DND-41 (cell line): Measurements from ENCODE around the gene GRXCR2.

Experiments used
- ATAC-seq: fragments of 200-7000 bp; cut with Tn5 transposase; 3 replicates; pipeline ENCODE4 v1.9.1; 2021; ENCODE audit warnings: low read depth; ENCODE audit not compliant: insufficient read depth
- DNase-seq: peaks from one replicate; pipeline ENCODE4 v3.0.0-alpha.2; 2020
- H2AFZ ChIP-seq: 2 replicates; pipeline ENCODE4 v1.6.0; 2012; ENCODE audit warnings: low read depth, low read length
- H3K27ac ChIP-seq: 2 replicates; pipeline ENCODE4 v1.5.1; 2012; ENCODE audit warnings: low read length, inconsistent platforms
- H3K27me3 ChIP-seq: fragments of 200-600 bp; sonication (generic); 2 replicates; pipeline ENCODE4 v1.6.0; 2012; ENCODE audit warnings: low read length, mild to moderate bottlenecking, inconsistent platforms; ENCODE audit not compliant: insufficient read depth, poor library complexity
- H3K36me3 ChIP-seq: 2 replicates; pipeline ENCODE4 v1.5.1; 2012; ENCODE audit warnings: low read length, inconsistent platforms; ENCODE audit not compliant: insufficient read depth
- H3K4me1 ChIP-seq: 2 replicates; pipeline ENCODE4 v1.5.1; 2012; ENCODE audit warnings: mild to moderate bottlenecking, low read length; ENCODE audit not compliant: insufficient read depth
- H3K4me2 ChIP-seq: 2 replicates; pipeline ENCODE4 v1.6.0; 2012; ENCODE audit warnings: mild to moderate bottlenecking, moderate library complexity, low read length, inconsistent platforms; ENCODE audit not compliant: insufficient read depth
- H3K4me3 ChIP-seq, 2 experiments: fragments of 200-600 bp in 1 of 2; shearing (Covaris generic) in 1 of 2; 2 replicates each; pipeline ENCODE4 v1.5.1; 2012 to 2016; ENCODE audit warnings: inconsistent platforms in 2 of 2, low read length in 2 of 2, mild to moderate bottlenecking in 2 of 2, low read depth in 1 of 2, moderate library complexity in 1 of 2
- H3K79me2 ChIP-seq: 2 replicates; pipeline ENCODE4 v1.6.0; 2012; ENCODE audit warnings: low read length, inconsistent platforms; ENCODE audit not compliant: insufficient read depth
- H3K9ac ChIP-seq: 2 replicates; pipeline ENCODE4 v1.6.0; 2012; ENCODE audit warnings: low read depth, mild to moderate bottlenecking, inconsistent platforms, low read length, moderate library complexity
- H3K9me3 ChIP-seq: 2 replicates; pipeline ENCODE4 v1.5.1; 2012; ENCODE audit warnings: low read length, moderate library complexity, mild to moderate bottlenecking, inconsistent platforms; ENCODE audit not compliant: insufficient read depth, severe bottlenecking
- H4K20me1 ChIP-seq: 2 replicates; pipeline ENCODE4 v1.6.0; 2012; ENCODE audit warnings: low read length; ENCODE audit not compliant: insufficient read depth
- CTCF ChIP-seq: IDR thresholded peaks from 2 replicates; pipeline ENCODE4 v1.5.1; 2012; ENCODE audit warnings: borderline replicate concordance, low read length, moderate library complexity, mild to moderate bottlenecking; ENCODE audit not compliant: poor library complexity, severe bottlenecking; ENCODE audit errors: extremely low read depth
- EZH2 ChIP-seq: IDR thresholded peaks from 3 replicates; pipeline ENCODE4 v1.6.1; 2012; ENCODE audit warnings: borderline replicate concordance, low read depth, mild to moderate bottlenecking, moderate library complexity, low read length, inconsistent platforms; ENCODE audit not compliant: severe bottlenecking

Gene GRXCR2

GRCh38 chr5:145915970-145916638, 43.3 kb upstream of the GRXCR2 start:
- TF ChIP-seq EZH2 = no peak
- no peak for TF ChIP-seq CTCF
- ATAC-seq = no peak
- Histone ChIP-seq H3K27ac (no peak overlapping the region), H3K4me1 (no peaks in the 10 kb centered on the region), H2AFZ (no peak overlapping the region), H3K4me3 (no peak overlapping the region), H3K36me3 (no peaks in the 10 kb centered on the region), H4K20me1 (no peaks in the 10 kb centered on the region), H3K79me2 (no peaks in the 10 kb centered on the region), H3K9me3 (no peaks in the 10 kb centered on the region), H3K9ac (no peak overlapping the region), H3K4me2 (no peak overlapping the region), H3K27me3 (peaks cover 8% of the 10 kb centered on the region)
- DNase-seq = no peak

GRCh38 chr5:145913701-145914100, 40.9 kb upstream of the GRXCR2 start:
- no peaks in the 10 kb centered on the region for H3K9me3 ChIP-seq
- H3K79me2 ChIP-seq = no peaks in the 10 kb centered on the region
- ATAC-seq (no peak), DNase-seq (no peak)
- no peak overlapping the region for H3K4me3 ChIP-seq
- H3K36me3 ChIP-seq = no peaks in the 10 kb centered on the region
- no peak overlapping the region for H3K4me2 ChIP-seq
- TF ChIP-seq CTCF = no peak
- TF ChIP-seq EZH2 = no peak
- H2AFZ ChIP-seq = no peak overlapping the region
- H4K20me1 ChIP-seq = no peaks in the 10 kb centered on the region
- no peak overlapping the region for H3K27ac ChIP-seq
- H3K4me1 ChIP-seq = no peaks in the 10 kb centered on the region
- no peak overlapping the region for H3K9ac ChIP-seq
- H3K27me3 ChIP-seq = peaks cover 9% of the 10 kb centered on the region

- Histone ChIP-seq H3K4me2 (no peak overlapping the region), H2AFZ (no peak overlapping the region), H3K9ac (no peak overlapping the region), H3K27me3 (peaks cover 11% of the 10 kb centered on the region), H3K27ac (no peak overlapping the region), H3K36me3 (no peaks in the 10 kb centered on the region), H4K20me1 (no peaks in the 10 kb centered on the region), H3K9me3 (no peaks in the 10 kb centered on the region), H3K4me3 (no peak overlapping the region), H3K4me1 (no peaks in the 10 kb centered on the region), H3K79me2 (no peaks in the 10 kb centered on the region)
- TF ChIP-seq CTCF (no peak), EZH2 (no peak)
- no peak for DNase-seq
- ATAC-seq = no peak
Measured at GRCh38 chr5:145912594-145912993, 39.8 kb upstream of the GRXCR2 start.
